Endothelial cell of umbilical vein (primary cell): Measurements from ENCODE around the gene KLHL5. TPM values are rescaled to one million over a fixed set of nuclear protein-coding genes. Genes with fewer than 3 reads are reported as not detected.

Experiments used
- BruUV-seq: library from RNA; stranded (reverse); fragments of 400-500 nt; replicated peaks from 2 replicates; lab custom pipeline; 2021; lab: Mats Ljungman, UMichigan
- CTCF ChIA-PET: fragments of 300-600, 350-600 bp; sonication (Branson Sonifier 250); formaldehyde crosslinking; loops from one replicate; lab custom pipeline; 2021; ENCODE audit warnings: antibody characterized with exemption, inconsistent platforms; lab: Charles Lee
- POLR2A ChIA-PET: fragments of 300-600, 350-600 bp; sonication (Branson Sonifier 250); formaldehyde crosslinking; loops from one replicate; lab custom pipeline; 2021; ENCODE audit warnings: antibody characterized with exemption, inconsistent platforms; lab: Charles Lee
- DNase-seq: peaks from one replicate; pipeline ENCODE4 v3.0.0-alpha.2; 2011; ENCODE audit warnings: low read depth, low spot score
- FAIRE-seq: peaks from 2 replicates; lab custom pipeline; 2011; peaks lifted over from hg19 to GRCh38; lab: Jason Lieb, UNC
- H2AFZ ChIP-seq: 2 replicates; pipeline ENCODE4 v1.6.0; 2012; ENCODE audit warnings: low read depth, low read length, control low read depth, inconsistent platforms
- H3K27ac ChIP-seq: 2 replicates; pipeline ENCODE4 v1.5.1; 2011; ENCODE audit warnings: low read depth, mild to moderate bottlenecking, control low read depth, low read length, moderate library complexity; ENCODE audit not compliant: insufficient read depth
- H3K27me3 ChIP-seq, 2 experiments: 2 replicates each; pipeline versions ENCODE4 v1.6.0 to v1.6.1; 2011; ENCODE audit warnings: low read length in 2 of 2, mixed read lengths in 1 of 2; ENCODE audit not compliant: control insufficient read depth in 2 of 2, insufficient read depth in 2 of 2
- H3K36me3 ChIP-seq, 2 experiments: 2 replicates in 1 of 2; 3 replicates in 1 of 2; pipeline ENCODE4 v1.5.1; 2011; ENCODE audit warnings: low read length in 2 of 2, mild to moderate bottlenecking in 1 of 2, moderate library complexity in 1 of 2; ENCODE audit not compliant: control insufficient read depth in 2 of 2, insufficient read depth in 2 of 2; ENCODE audit errors: extremely low read depth in 1 of 2
- H3K4me1 ChIP-seq: 3 replicates; pipeline ENCODE4 v1.5.1; 2011; ENCODE audit warnings: mild to moderate bottlenecking, low read length; ENCODE audit not compliant: control insufficient read depth, insufficient read depth; ENCODE audit errors: extremely low read depth
- H3K4me2 ChIP-seq: 2 replicates; pipeline ENCODE4 v1.6.1; 2011; ENCODE audit warnings: low read length, control low read depth, mixed read lengths; ENCODE audit not compliant: insufficient read depth
- H3K4me3 ChIP-seq, 3 experiments: fragments of 200-600 bp in 1 of 3; sonication (generic), shearing (Covaris generic) in 1 of 3; replicated peaks in 1 of 3; 2 replicates each; pipeline ENCODE4 v1.5.1; 2011 to 2016; ENCODE audit warnings: control low read depth in 3 of 3, low read length in 3 of 3, mild to moderate bottlenecking in 2 of 3, inconsistent platforms in 1 of 3, low read depth in 1 of 3, moderate library complexity in 1 of 3; ENCODE audit not compliant: insufficient read depth in 1 of 3
- H3K79me2 ChIP-seq: 2 replicates; pipeline ENCODE4 v1.6.0; 2012; ENCODE audit warnings: low read length, inconsistent platforms; ENCODE audit not compliant: control insufficient read depth, insufficient read depth
- H3K9ac ChIP-seq: replicated peaks from 2 replicates; pipeline ENCODE3; 2011; ENCODE audit warnings: low read length, control low read depth; ENCODE audit not compliant: insufficient read depth; ENCODE audit errors: extremely low read depth
- H3K9me1 ChIP-seq: replicated peaks from 3 replicates; pipeline ENCODE4 v1.6.0; 2011; ENCODE audit warnings: mild to moderate bottlenecking, low read length; ENCODE audit not compliant: control insufficient read depth, insufficient read depth; ENCODE audit errors: extremely low read depth
- H3K9me3 ChIP-seq: replicated peaks from 2 replicates; pipeline ENCODE4 v1.5.1; 2012; ENCODE audit warnings: low read length, inconsistent platforms; ENCODE audit not compliant: control insufficient read depth, insufficient read depth
- H4K20me1 ChIP-seq: replicated peaks from 2 replicates; pipeline ENCODE3; 2011; ENCODE audit warnings: mild to moderate bottlenecking, low read length; ENCODE audit not compliant: control insufficient read depth, insufficient read depth; ENCODE audit errors: extremely low read depth
- CTCF ChIP-seq, 2 donors: IDR thresholded peaks; 1 replicate in 1 of 2; 2 replicates in 1 of 2; pipeline ENCODE4 v1.5.1; 2011; ENCODE audit warnings: low read length in 2 of 2, mild to moderate bottlenecking in 2 of 2, moderate library complexity in 2 of 2, control low read depth in 1 of 2, inconsistent platforms in 1 of 2, low read depth in 1 of 2; ENCODE audit not compliant: insufficient read depth in 1 of 2; ENCODE audit errors: extremely low read depth in 1 of 2
- EZH2 ChIP-seq: IDR thresholded peaks from 2 replicates; pipeline ENCODE4 v1.6.1; 2012; ENCODE audit warnings: borderline replicate concordance, low read depth, mild to moderate bottlenecking, moderate library complexity, low read length, inconsistent platforms; ENCODE audit not compliant: severe bottlenecking
- FOS ChIP-seq: IDR thresholded peaks from 2 replicates; pipeline ENCODE4 v1.6.1; 2011; ENCODE audit warnings: mild to moderate bottlenecking, low read length, moderate library complexity, borderline replicate concordance; ENCODE audit not compliant: insufficient read depth
- GATA2 ChIP-seq: IDR thresholded peaks from 2 replicates; pipeline ENCODE4 v1.7.0; 2011; ENCODE audit warnings: low read depth, mild to moderate bottlenecking, moderate library complexity, mixed read lengths, low read length; ENCODE audit not compliant: insufficient read length, insufficient read depth
- JUN ChIP-seq: IDR thresholded peaks from 2 replicates; pipeline ENCODE4 v1.6.1; 2011; ENCODE audit warnings: borderline replicate concordance, low read depth; ENCODE audit not compliant: insufficient read length, insufficient read depth
- MYC ChIP-seq: IDR thresholded peaks from one replicate; pipeline ENCODE4 v1.6.1; 2011; ENCODE audit warnings: mild to moderate bottlenecking, low read depth, low read length
- POLR2A ChIP-seq: IDR thresholded peaks from 2 replicates; pipeline ENCODE4 v1.6.1; 2012; ENCODE audit warnings: low read depth, mild to moderate bottlenecking, control low read depth, low read length
- POLR2AphosphoS5 ChIP-seq: IDR thresholded peaks from 2 replicates; pipeline ENCODE4 v1.6.1; 2012; ENCODE audit warnings: low read depth, mild to moderate bottlenecking, control low read depth, low read length, moderate library complexity; ENCODE audit not compliant: insufficient read depth
- dilution Hi-C: fragments of 300-500 bp; cut with MboI; formaldehyde crosslinking; loops from one replicate; pipeline ENCODE4 v1.15.0; 2019; ENCODE audit warnings: low sequenced_read_pairs; ENCODE audit not compliant: extremely low pct_ligation_motif_present
- intact Hi-C: fragments of 100-400 bp; cut with micrococcal nuclease; formaldehyde crosslinking; loops from one replicate; pipeline ENCODE4 v1.10.0; 2022
- polyA plus RNA-seq, 4 experiments: library from polyadenylated mRNA; depleted of rRNA in 3 of 4; stranded (reverse) in 3 of 4; unstranded in 1 of 4; fragments of >200 nt; gene quantifications; 2 replicates each; pipeline versions ENCODE4 v1.2.1 to v1.2.3, GENCODE V29; 2011 to 2012; ENCODE audit warnings: missing spikeins in 1 of 4
- total RNA-seq: library from RNA; stranded (reverse); gene quantifications from 2 replicates; pipeline ENCODE4 v1.2.3, GENCODE V29; 2021
- TF ChIP-seq, protein P1 (sequence below): IDR thresholded peaks from 2 replicates; pipeline ENCODE4 v1.6.1; 2011; ENCODE audit not compliant: insufficient read depth, insufficient read length

The KLHL5 gene
- total and polyA plus RNA-seq, 2 donors (not counting 3 experiments of a cell fraction or from before 2014, with no cell fraction given): 32.2 to 54.6 TPM

- Histone ChIP-seq H3K4me1 (no peaks in the 10 kb centered on the region), H3K4me3 (no peak overlapping the region), H2AFZ (no peak overlapping the region), H3K9me3 (no peaks in the 10 kb centered on the region), H3K36me3 (peaks cover 0 to 6% of the 10 kb centered on the region in 2 experiments), H3K4me2 (no peak overlapping the region), H3K27ac (no peak overlapping the region), H3K9ac (no peak overlapping the region), H3K9me1 (no peaks in the 10 kb centered on the region), H3K79me2 (no peaks in the 10 kb centered on the region), H3K27me3 (no peaks in the 10 kb centered on the region), H4K20me1 (no peaks in the 10 kb centered on the region)
- intact Hi-C loops (no loop called here), dilution Hi-C loops (no loop called here)
- DNase-seq (no peak), FAIRE-seq (no peak)
- BruUV-seq: no TSS peak
- ChIA-PET CTCF (no interaction called here), POLR2A (no interaction called here)
- TF ChIP-seq CTCF (IDR thresholded peaks at IDR 0.05; ENCODE audit: extremely low read depth in 1 of 2, insufficient read depth in 1 of 2, low read depth in 1 of 2, low read length in 2 of 2): no peak
- TF ChIP-seq GATA2: no peak
- no peak for TF ChIP-seq POLR2AphosphoS5
- TF ChIP-seq MYC: no peak
- no peak for TF ChIP-seq FOS
- TF ChIP-seq EZH2: no peak
- TF ChIP-seq JUN: no peak
- no peak for TF ChIP-seq POLR2A
- TF ChIP-seq, protein P1, sequence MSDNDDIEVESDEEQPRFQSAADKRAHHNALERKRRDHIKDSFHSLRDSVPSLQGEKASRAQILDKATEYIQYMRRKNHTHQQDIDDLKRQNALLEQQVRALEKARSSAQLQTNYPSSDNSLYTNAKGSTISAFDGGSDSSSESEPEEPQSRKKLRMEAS: no peak
These were observed 40.3 kb downstream of the KLHL5 start for GRCh38 chr4:39102297-39102696.
